H7 (cell line): ENCODE data around the gene SIRT3. TPM values are rescaled to one million over a fixed set of nuclear protein-coding genes. Genes with fewer than 3 reads are reported as not detected.
"Not testable (repeated sequence)": the region's sequence is repeated elsewhere in the genome, so short reads cannot be mapped to it uniquely, and the experiment has no call there.

Experiments used
- DNase-seq: peaks from one replicate; pipeline ENCODE4 v3.0.0; 2012
- H3K27me3 ChIP-seq: 2 replicates; pipeline ENCODE4 v1.6.0; 2011; ENCODE audit warnings: mild to moderate bottlenecking, low read length; ENCODE audit not compliant: control insufficient read depth, insufficient read depth
- H3K36me3 ChIP-seq: replicated peaks from 2 replicates; pipeline ENCODE4 v1.5.1; 2011; ENCODE audit warnings: low read length; ENCODE audit not compliant: control insufficient read depth, insufficient read depth
- H3K4me3 ChIP-seq: 2 replicates; pipeline ENCODE4 v1.5.1; 2011; ENCODE audit warnings: low read depth, mild to moderate bottlenecking, control low read depth, low read length, moderate library complexity; ENCODE audit not compliant: insufficient read depth
- total RNA-seq: library from RNA; depleted of rRNA; stranded (reverse); fragments of >200 nt; shearing (Covaris generic); gene quantifications from 2 replicates; pipeline ENCODE4 v1.2.3, GENCODE V29; 2014; rRNA removed

The SIRT3 gene
- total RNA-seq, 1 experiment from 2014 or later, result 10.7 TPM

GRCh38 chr11:180242-180641 is 55.9 kb downstream of the SIRT3 start:
- H3K4me3 ChIP-seq, DNase-seq, H3K27me3 ChIP-seq, H3K36me3 ChIP-seq: not testable (repeated sequence)

Other genes with a start within 250 kb of the SIRT3 start
- gene SCGB1C1, start 43.3 kb downstream of the SIRT3 start, total RNA-seq, result not detected in 2 replicates
- 21.5 and 23.7 TPM in 2 replicates for gene BET1L, start 28.9 kb downstream of the SIRT3 start, total RNA-seq
- gene RIC8A, start 28.6 kb downstream of the SIRT3 start, total RNA-seq, result 103 and 125 TPM in 2 replicates
- 186 and 234 TPM in 2 replicates for gene PSMD13, start 634 bp upstream of the SIRT3 start, total RNA-seq
- 0.26 and 0.55 TPM in 2 replicates for gene NLRP6, start 42.1 kb upstream of the SIRT3 start, total RNA-seq
- 69.0 and 102 TPM in 2 replicates for gene PGGHG, start 52.8 kb upstream of the SIRT3 start, total RNA-seq
- not detected in 2 replicates for gene IFITM5, start 63.2 kb upstream of the SIRT3 start, total RNA-seq
- 374 and 379 TPM in 2 replicates for gene IFITM2, start 71.5 kb upstream of the SIRT3 start, total RNA-seq
- gene IFITM1, start 77.7 kb upstream of the SIRT3 start, total RNA-seq, result 1,398 and 1,404 TPM in 2 replicates
- gene IFITM3, start 84.5 kb upstream of the SIRT3 start, total RNA-seq, result 278 and 328 TPM in 2 replicates
- gene B4GALNT4, start 133.2 kb upstream of the SIRT3 start, total RNA-seq, result 56.0 and 62.6 TPM in 2 replicates
- 2.1 and 3.6 TPM in 2 replicates for gene PKP3, start 157.9 kb upstream of the SIRT3 start, total RNA-seq
- 39.5 and 44.9 TPM in 2 replicates for gene SIGIRR, start 178.7 kb upstream of the SIRT3 start, total RNA-seq
- 0.83 and 2.2 TPM in 2 replicates for gene ANO9, start 205.7 kb upstream of the SIRT3 start, total RNA-seq
- 40.9 and 47.5 TPM in 2 replicates for gene PTDSS2, start 213.9 kb upstream of the SIRT3 start, total RNA-seq